ENCODE results near the gene MYMX. TPM values are rescaled to one million over a fixed set of nuclear protein-coding genes. Genes with fewer than 3 reads are reported as not detected.
A peak's percentile ranks its signal among the peaks of the same experiment; 100 is the strongest.

MYMX gene
- total and polyA plus RNA-seq, 2 of the 13 experiments (the other 11 are each of a cell fraction or from before 2014, with no cell fraction given), result not detected

GRCh38 chr6:44249082-44249748 lies 32.5 kb downstream of the MYMX start (continued):
- TF ChIP-seq ZNF558 (CRISPR knock-in tag; IDR thresholded peaks at IDR 0.05; ENCODE audit: borderline replicate concordance), result no peak
- TF ChIP-seq ATF7-NPFF (CRISPR knock-in tag; IDR thresholded peaks at IDR 0.05; ENCODE audit: low read depth), result no peak
- TF ChIP-seq ZNF724P (CRISPR knock-in tag; IDR thresholded peaks at IDR 0.05; ENCODE audit: borderline replicate concordance), result no peak
- no peak for TF ChIP-seq ELF4 (CRISPR knock-in tag; IDR thresholded peaks at IDR 0.05; ENCODE audit: borderline replicate concordance)
- TF ChIP-seq SAP130 (CRISPR knock-in tag; IDR thresholded peaks at IDR 0.05; ENCODE audit: low read depth), result no peak
- TF ChIP-seq FOXM1 (CRISPR knock-in tag; IDR thresholded peaks at IDR 0.05), result no peak
- no peak for TF ChIP-seq ZMYM2 (CRISPR knock-in tag; IDR thresholded peaks at IDR 0.05)
- TF ChIP-seq ZFP36L2 (CRISPR knock-in tag; IDR thresholded peaks at IDR 0.05), result no peak
- no peak for TF ChIP-seq ZNF652 (CRISPR knock-in tag; IDR thresholded peaks at IDR 0.05; ENCODE audit: borderline replicate concordance, low read depth)
- TF ChIP-seq AKAP8 (CRISPR knock-in tag; IDR thresholded peaks at IDR 0.05), result no peak
- no peak for TF ChIP-seq MBNL3 (CRISPR knock-in tag; conservative IDR thresholded peaks at IDR 0.05)
- TF ChIP-seq ZNF329 (CRISPR knock-in tag; IDR thresholded peaks at IDR 0.05; ENCODE audit: low read depth), result no peak
- no peak for TF ChIP-seq SNAPC2 (CRISPR knock-in tag; IDR thresholded peaks at IDR 0.05)
- no peak for TF ChIP-seq ZBTB10 (CRISPR knock-in tag; IDR thresholded peaks at IDR 0.05; ENCODE audit: borderline replicate concordance)
- no peak for TF ChIP-seq ZNF274 (CRISPR knock-in tag; IDR thresholded peaks at IDR 0.05)
- TF ChIP-seq PLSCR1 (CRISPR knock-in tag; IDR thresholded peaks at IDR 0.05; ENCODE audit: borderline replicate concordance), result no peak
- TF ChIP-seq ZNF530 (CRISPR knock-in tag; IDR thresholded peaks at IDR 0.05; ENCODE audit: low read depth), result no peak
- no peak for TF ChIP-seq MTA1 (CRISPR knock-in tag; IDR thresholded peaks at IDR 0.05; ENCODE audit: borderline replicate concordance)
- TF ChIP-seq CREM (IDR thresholded peaks at IDR 0.05), result no peak
- TF ChIP-seq CREM (CRISPR knock-in tag; IDR thresholded peaks at IDR 0.05), result no peak
- TF ChIP-seq ZNF362 (CRISPR knock-in tag; IDR thresholded peaks at IDR 0.05; ENCODE audit: borderline replicate concordance), result no peak
- no peak for TF ChIP-seq LRRFIP1 (CRISPR knock-in tag; conservative IDR thresholded peaks at IDR 0.05)
- TF ChIP-seq POLR2AphosphoS5 (IDR thresholded peaks at IDR 0.05; ENCODE audit: low read depth, low read length), result 0 out of 2 replicates have a peak, but pooled peaks have one; percentile 8
- no peak for TF ChIP-seq MBD4 (IDR thresholded peaks at IDR 0.05; ENCODE audit: borderline replicate concordance, low read length)
- no peak for TF ChIP-seq ASH2L (IDR thresholded peaks at IDR 0.05; ENCODE audit: insufficient read length, low read depth, low read length)
